Measurements from ENCODE around the gene IGFLR1. TPM values are rescaled to one million over a fixed set of nuclear protein-coding genes. Genes with fewer than 3 reads are reported as not detected.

The IGFLR1 gene
- polyA plus RNA-seq, 3 donors, result 17.4 to 30.4 (median 19.8) TPM

DNA sequence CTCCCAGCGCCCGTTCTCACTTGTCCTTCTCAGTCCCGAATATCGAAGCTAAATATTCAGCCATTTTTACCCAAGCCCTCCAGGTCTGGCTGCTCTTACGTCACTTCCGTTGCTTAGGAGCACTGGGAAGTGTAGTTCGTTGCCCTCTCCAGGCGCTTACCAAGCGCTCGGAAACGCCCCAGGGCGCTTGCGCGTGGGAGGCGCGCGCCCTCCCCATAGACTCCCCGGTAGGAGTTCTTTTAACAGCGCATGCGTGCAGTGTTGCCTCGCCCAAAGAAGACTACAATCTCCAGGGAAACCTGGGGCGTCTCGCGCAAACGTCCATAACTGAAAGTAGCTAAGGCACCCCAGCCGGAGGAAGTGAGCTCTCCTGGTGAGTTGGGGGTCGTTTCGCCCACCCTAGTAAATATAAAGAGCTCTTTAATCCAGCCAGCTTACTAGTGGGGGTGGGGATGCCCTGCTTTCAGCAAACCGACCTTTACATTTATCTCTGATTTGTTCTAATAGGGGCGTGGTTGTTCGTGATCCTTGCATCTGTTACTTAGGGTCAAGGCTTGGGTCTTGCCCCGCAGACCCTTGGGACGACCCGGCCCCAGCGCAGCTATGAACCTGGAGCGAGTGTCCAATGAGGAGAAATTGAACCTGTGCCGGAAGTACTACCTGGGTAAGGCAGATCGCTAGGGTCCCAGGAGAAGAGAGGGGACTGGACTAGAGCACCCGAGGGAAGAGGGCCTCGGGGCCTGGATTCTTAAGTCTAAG, 3.3 kb upstream of the IGFLR1 start, which contains the start of the genes PSENEN and U2AF1L4:
Gene PSENEN, plus strand, starts transcription at position 324 of the 759 bp plus-strand sequence. Its CDS starts 280 bp downstream, at position 604.
Gene U2AF1L4, minus strand, starts transcription at position 91 of the 759 bp plus-strand sequence. Its CDS starts 27 bp downstream, at position 64.
- 0% methylated on average over 40 of the region's 40 CpGs for WGBS, 3 donors
- peak within 1 kb of the TSS; percentile 98 for H3K27ac ChIP-seq (ENCODE audit: low read depth, low read length)

GRCh38 chr19:35744430-35745327, 2.4 kb upstream of the IGFLR1 start:
- H3K27ac ChIP-seq (ENCODE audit: low read depth, low read length), result peak overlapping the region; percentile 98
- WGBS, 3 donors, result 7 to 8% (median 7%) methylated on average over 40 to 41 of the region's 41 CpGs

DNA sequence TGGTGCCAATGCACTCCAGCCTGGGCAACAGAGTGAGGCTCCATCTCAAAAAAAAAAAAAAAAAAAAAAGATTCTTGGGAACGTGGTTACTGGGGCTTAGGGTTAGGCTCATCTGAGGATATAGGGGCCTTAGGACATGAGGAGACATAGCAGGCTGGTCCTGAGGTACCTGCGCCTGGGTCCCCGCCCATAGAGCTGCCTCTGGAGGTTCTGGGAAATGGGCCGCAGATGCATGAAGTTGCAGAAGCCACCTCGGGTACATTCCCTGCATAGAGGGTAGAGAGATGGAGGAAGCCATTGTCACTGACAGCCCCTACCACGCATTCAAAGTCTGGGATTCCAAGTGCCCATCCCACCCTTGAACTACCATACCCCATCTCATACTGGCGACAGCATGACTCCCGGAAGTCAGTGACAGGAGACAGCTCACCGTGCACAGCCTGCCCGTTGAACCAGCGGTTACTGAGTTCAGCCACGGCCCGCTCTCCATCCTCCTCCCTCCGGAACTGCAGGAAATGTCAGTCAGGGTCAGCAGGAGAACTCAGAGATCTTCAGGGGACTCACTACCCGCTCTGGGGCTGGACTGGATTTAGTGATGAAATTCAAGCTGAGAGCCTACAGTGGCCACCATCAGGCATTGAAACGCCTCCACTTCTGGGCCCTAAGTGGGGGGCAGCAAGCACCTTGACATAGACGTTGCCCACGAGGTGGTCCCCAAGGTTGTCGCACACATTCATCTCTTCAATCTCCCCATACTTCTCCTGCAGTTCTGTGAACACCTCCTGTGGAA, 1.6 kb upstream of the IGFLR1 start:
- WGBS, 3 donors, result 85 to 89% (median 89%) methylated on average over 19 of the region's 19 CpGs
- H3K27ac ChIP-seq (ENCODE audit: low read depth, low read length), result no peak overlapping the region

GRCh38 chr19:35741203-35741515, 1.1 kb downstream of the IGFLR1 start:
- 1 to 10% (median 5%) methylated on average over 12 of the region's 12 CpGs for WGBS, 3 donors
- H3K27ac ChIP-seq (ENCODE audit: low read depth, low read length), result peak overlapping the region; percentile 51

DNA sequence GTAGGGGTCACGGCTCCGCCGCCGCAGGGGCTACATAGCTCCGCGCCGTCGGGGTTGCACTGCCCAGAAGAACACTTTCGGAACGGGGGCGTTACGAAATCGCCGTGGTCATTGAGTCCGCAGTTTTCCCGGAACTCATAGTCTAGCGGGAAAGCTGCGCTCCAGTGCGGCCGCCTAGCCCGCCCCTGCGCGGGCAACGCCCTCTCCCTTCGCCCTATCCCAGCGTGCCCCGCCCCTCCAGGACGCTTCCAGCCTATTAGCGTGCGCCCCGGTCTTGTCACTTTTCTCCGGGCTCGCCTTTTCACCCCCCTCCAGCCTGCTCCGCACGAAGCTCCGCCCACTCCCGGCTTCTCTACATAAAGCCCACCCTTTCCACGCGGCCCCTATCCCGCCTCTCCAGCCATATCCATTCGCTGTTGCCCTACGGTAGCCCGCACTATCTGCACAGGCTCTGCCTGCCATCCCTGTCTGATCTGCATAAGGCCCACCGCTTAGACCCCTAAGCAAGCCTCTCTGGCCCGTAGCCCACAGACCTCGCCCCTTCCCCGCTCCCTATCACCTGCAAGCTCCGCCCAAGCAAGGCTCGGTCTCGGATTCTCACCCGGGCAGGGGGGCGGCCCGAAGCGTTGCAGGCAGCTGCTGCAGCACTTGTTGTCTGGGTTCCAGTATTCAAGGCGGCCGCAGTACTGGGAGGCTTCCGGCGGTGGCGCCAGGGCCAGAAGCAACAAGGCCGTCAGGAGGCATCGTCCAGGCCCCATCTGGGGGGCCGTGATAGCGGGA, 1.6 kb downstream of the IGFLR1 start:
- 0 to 1% (median 0%) methylated on average over 59 to 63 of the region's 63 CpGs for WGBS, 3 donors
- H3K27ac ChIP-seq (ENCODE audit: low read depth, low read length), result peak overlapping the region; percentile 51

DNA sequence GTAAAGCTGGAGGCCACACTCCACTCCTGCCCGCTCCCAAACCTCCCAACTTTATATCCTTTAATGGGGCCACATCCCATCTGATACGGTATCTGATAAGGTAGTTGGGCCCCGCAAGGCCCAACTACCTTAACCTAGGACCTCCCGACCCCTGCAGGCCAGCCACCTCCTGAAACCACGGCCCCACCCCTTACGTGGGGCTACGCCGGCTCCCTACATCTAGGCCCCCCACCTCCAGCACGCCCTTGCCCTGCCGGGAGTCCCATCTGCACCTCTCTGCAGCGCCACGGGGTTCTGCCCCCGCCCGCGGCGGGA, 2.2 kb downstream of the IGFLR1 start:
- WGBS, 3 donors, result 0 to 7% (median 5%) methylated on average over 16 of the region's 16 CpGs
- peak overlapping the region; percentile 45 for H3K27ac ChIP-seq (ENCODE audit: low read depth, low read length)

DNA sequence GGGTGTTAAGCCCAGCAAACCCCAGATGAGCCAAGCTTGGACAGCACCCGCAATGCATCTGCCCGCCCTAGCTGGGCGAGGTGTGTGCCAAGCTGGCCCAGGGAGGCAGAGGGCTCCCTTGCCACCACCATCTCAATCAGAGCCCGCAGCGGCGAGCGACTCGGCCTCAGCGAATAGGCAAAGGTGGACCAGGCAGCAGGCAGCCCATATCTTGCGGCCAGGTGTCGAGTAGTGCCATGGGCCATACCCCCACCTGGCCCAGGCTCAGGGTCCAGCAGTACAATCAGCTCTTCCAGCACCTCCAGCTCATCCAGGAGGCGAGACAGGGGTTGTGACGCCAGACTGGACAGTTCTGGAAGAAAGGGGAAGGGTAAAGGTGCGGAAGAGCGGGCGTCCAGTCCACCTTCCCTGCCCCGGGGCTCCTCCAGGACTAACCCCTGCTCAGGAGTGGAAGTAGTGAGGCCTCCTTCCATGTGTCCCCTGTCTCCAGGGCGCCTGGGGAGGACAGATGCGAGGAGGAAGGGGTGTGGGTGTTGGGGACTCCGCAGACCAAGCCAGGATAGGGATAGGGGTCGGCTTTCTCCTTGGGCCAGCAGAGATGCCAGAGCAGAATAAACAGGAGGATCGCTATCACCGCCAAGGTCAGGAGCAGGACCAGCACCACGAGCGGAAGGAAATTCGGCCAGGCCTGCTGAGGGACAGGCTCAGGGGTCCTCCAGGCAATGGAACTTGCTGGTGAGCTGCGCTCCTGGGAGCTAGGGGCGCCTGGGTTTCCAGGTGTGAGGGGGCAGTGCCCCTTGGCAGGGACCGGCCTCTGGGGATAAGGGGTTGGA, 2.8 kb downstream of the IGFLR1 start:
- peak overlapping the region; percentile 45 for H3K27ac ChIP-seq (ENCODE audit: low read depth, low read length)
- 70 to 81% (median 80%) methylated on average over 29 of the region's 29 CpGs for WGBS, 3 donors

GRCh38 chr19:35738887-35739229, 3.4 kb downstream of the IGFLR1 start:
- WGBS, 3 donors, result 72 to 97% (median 83%) methylated on average over 2 of the region's 2 CpGs
- H3K27ac ChIP-seq (ENCODE audit: low read depth, low read length), result no peak overlapping the region

- 90 to 91% (median 91%) methylated on average over 37 of the region's 37 CpGs for WGBS, 3 donors
- H3K27ac ChIP-seq (ENCODE audit: low read depth, low read length), result no peak overlapping the region
These were observed 4.0 kb downstream of the IGFLR1 start for GRCh38 chr19:35738021-35738886.

- H3K27ac ChIP-seq (ENCODE audit: low read depth, low read length), result no peak overlapping the region
- WGBS, 3 donors, result 84 to 89% (median 88%) methylated on average over 22 of the region's 22 CpGs
These were observed 5.1 kb downstream of the IGFLR1 start for GRCh38 chr19:35736913-35737886.

GRCh38 chr19:35734889-35735288, 7.4 kb downstream of the IGFLR1 start:
- no peak overlapping the region for H3K27ac ChIP-seq (ENCODE audit: low read depth, low read length)
- WGBS, 3 donors, result 80 to 87% (median 84%) methylated on average over 5 of the region's 5 CpGs

DNA sequence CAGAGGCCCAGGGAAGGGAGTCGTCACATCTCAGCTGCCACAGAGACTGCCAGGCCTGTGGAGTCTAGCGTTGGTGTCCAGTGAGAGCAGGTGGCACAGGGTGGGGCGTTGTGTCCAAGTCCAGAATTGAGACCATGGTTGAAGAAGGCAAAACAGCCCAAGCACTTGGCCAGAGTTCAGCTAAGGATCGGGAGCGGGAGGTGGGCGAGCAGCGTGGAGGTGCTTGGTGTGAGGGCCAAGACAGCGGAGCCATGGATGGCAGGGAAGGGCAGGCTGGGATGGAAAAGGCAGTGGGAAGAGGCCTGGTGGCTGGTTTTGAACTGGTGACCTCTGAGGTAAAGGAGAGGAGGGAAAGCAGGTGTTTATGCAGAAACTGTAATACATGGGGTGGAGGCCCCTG, 8.0 kb downstream of the IGFLR1 start:
- 94 to 96% (median 95%) methylated on average over 8 of the region's 8 CpGs for WGBS, 3 donors
- no peak overlapping the region for H3K27ac ChIP-seq (ENCODE audit: low read depth, low read length)

DNA sequence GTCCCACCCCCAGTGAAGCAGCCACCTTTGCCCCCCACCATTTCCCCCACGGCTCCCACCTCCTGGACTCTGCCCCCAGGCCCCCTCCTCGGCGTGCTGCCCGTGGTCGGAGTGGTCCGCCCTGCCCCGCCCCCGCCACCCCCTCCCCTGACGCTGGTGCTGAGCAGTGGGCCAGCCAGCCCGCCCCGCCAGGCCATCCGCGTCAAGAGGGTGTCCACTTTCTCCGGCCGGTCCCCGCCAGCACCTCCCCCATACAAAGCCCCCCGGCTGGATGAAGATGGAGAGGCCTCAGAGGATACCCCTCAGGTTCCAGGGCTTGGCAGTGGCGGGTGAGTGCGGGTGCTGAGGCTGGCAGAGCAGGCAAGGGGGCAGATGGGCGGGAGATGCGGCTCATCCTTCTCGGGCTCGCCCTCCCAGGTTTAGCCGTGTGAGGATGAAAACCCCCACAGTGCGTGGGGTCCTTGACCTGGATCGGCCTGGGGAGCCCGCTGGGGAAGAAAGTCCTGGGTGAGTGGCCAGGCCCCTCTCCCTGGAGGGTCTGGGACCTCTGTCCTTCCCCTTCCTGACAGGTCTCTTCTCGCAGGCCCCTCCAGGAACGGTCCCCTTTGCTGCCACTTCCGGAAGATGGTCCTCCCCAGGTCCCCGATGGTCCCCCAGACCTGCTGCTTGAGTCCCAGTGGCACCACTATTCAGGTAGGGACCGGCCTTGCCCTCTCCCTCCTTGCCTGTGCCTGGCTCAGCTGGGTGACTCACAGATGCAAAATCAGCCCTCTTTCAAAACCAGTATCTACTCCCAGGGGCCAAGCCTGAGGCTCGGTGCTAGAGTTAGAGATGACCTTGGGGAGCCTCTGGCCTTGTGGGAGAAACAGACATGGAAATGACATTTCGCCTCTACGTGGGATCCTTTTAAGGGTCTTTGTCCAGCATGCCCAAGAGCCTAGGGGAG, 8.8 kb downstream of the IGFLR1 start:
- 86 to 93% (median 90%) methylated on average over 35 of the region's 35 CpGs for WGBS, 3 donors
- no peak overlapping the region for H3K27ac ChIP-seq (ENCODE audit: low read depth, low read length)

DNA sequence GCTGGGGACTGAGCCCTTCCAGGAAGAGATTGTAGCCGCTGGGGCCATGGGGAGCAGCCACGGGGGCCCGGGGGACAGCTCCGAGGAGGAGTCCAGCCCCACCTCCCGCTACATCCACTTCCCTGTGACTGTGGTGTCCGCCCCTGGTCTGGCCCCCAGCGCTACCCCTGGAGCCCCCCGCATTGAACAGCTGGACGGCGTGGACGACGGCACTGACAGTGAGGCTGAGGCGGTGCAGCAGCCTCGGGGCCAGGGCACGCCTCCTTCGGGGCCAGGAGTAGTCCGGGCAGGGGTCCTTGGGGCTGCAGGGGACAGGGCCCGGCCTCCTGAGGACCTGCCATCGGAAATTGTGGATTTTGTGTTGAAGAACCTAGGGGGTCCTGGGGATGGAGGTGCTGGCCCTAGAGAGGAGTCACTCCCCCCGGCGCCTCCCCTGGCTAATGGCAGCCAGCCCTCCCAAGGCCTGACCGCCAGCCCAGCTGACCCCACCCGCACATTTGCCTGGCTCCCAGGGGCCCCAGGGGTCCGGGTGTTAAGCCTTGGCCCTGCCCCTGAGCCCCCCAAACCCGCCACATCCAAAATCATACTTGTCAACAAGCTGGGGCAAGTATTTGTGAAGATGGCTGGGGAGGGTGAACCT, 9.6 kb downstream of the IGFLR1 start:
- H3K27ac ChIP-seq (ENCODE audit: low read depth, low read length), result no peak overlapping the region
- 87 to 92% (median 88%) methylated on average over 24 to 25 of the region's 25 CpGs for WGBS, 3 donors

All from adipose tissue (tissue), 3 donors.